Fibroblast of mammary gland (primary cell): ENCODE data around the gene MAP3K14.

Source experiments
- DNase-seq: peaks from one replicate; pipeline ENCODE4 v3.0.0-alpha.2; 2010; ENCODE audit warnings: low read depth
- H3K4me3 ChIP-seq: 2 replicates; pipeline ENCODE4 v1.5.1; 2011; ENCODE audit warnings: low read depth, mild to moderate bottlenecking, low read length, moderate library complexity; ENCODE audit not compliant: control insufficient read depth
- CTCF ChIP-seq: conservative IDR thresholded peaks from 2 replicates; pipeline ENCODE4 v1.5.1; 2011; ENCODE audit warnings: low read depth, low read length, inconsistent platforms; ENCODE audit not compliant: control insufficient read depth, insufficient read depth

MAP3K14 gene

GRCh38 chr17:45357364-45357997, 40.7 kb upstream of the MAP3K14 start:
- TF ChIP-seq CTCF = no peak
- DNase-seq = no peak
- no peak overlapping the region for H3K4me3 ChIP-seq

GRCh38 chr17:45355087-45355486, 38.3 kb upstream of the MAP3K14 start:
- no peak overlapping the region for H3K4me3 ChIP-seq
- TF ChIP-seq CTCF = no peak
- no peak for DNase-seq

- no peak overlapping the region for H3K4me3 ChIP-seq
- no peak for TF ChIP-seq CTCF
- no peak for DNase-seq
These were observed 36.2 kb upstream of the MAP3K14 start for GRCh38 chr17:45353043-45353442.

GRCh38 chr17:45351831-45352230, 35.0 kb upstream of the MAP3K14 start:
- DNase-seq = no peak
- no peak overlapping the region for H3K4me3 ChIP-seq
- TF ChIP-seq CTCF = no peak

GRCh38 chr17:45347444-45347843, 30.6 kb upstream of the MAP3K14 start:
- H3K4me3 ChIP-seq = no peak overlapping the region
- TF ChIP-seq CTCF = no peak
- no peak for DNase-seq

GRCh38 chr17:45346216-45347015, 29.6 kb upstream of the MAP3K14 start:
- no peak overlapping the region for H3K4me3 ChIP-seq
- no peak for TF ChIP-seq CTCF
- DNase-seq = peak; percentile 69
